ENCODE data around the gene NCLN.

NCLN gene

GRCh38 chr19:3154957-3155736 is 30.6 kb upstream of the NCLN start:
- H3K4me3 ChIP-seq (ENCODE audit: low read depth, low read length): peak overlapping the region; percentile 36
- no peak for TF ChIP-seq CTCF (IDR thresholded peaks at IDR 0.05; ENCODE audit: low read depth, low read length)

GRCh38 chr19:3157096-3157845 is 28.5 kb upstream of the NCLN start:
- H3K4me3 ChIP-seq (ENCODE audit: low read depth, low read length): no peak overlapping the region
- TF ChIP-seq CTCF (IDR thresholded peaks at IDR 0.05; ENCODE audit: low read depth, low read length): no peak

- no peak overlapping the region for H3K4me3 ChIP-seq (ENCODE audit: low read depth, low read length)
- no peak for TF ChIP-seq CTCF (IDR thresholded peaks at IDR 0.05; ENCODE audit: low read depth, low read length)
Measured at GRCh38 chr19:3159565-3159964, 26.2 kb upstream of the NCLN start.

- TF ChIP-seq CTCF (IDR thresholded peaks at IDR 0.05; ENCODE audit: low read depth, low read length): no peak
- H3K4me3 ChIP-seq (ENCODE audit: low read depth, low read length): no peak overlapping the region
Measured at GRCh38 chr19:3160219-3160618, 25.5 kb upstream of the NCLN start.

- H3K4me3 ChIP-seq (ENCODE audit: low read depth, low read length): no peak overlapping the region
Measured at GRCh38 chr19:3161453-3161852, 24.3 kb upstream of the NCLN start.

GRCh38 chr19:3162418-3163229 is 23.1 kb upstream of the NCLN start:
- TF ChIP-seq CTCF (IDR thresholded peaks at IDR 0.05; ENCODE audit: low read depth, low read length): no peak

More at GRCh38 chr19:3161453-3161852, 24.3 kb upstream of the NCLN start:
- TF ChIP-seq CTCF (IDR thresholded peaks at IDR 0.05; ENCODE audit: low read depth, low read length): no peak

More at GRCh38 chr19:3162418-3163229, 23.1 kb upstream of the NCLN start:
- no peak overlapping the region for H3K4me3 ChIP-seq (ENCODE audit: low read depth, low read length)
